Neural crest cell (in vitro differentiated cells): ENCODE results near the gene PDE7B. TPM values are rescaled to one million over a fixed set of nuclear protein-coding genes. Genes with fewer than 3 reads are reported as not detected.

Experiments
- DNase-seq: peaks from one replicate; pipeline ENCODE4 v3.0.0; 2021; ENCODE audit warnings: low read depth, mixed read lengths, low spot score
- H3K27ac Mint-ChIP-seq: one replicate; pipeline ENCODE4 v1.8.0; 2021; ENCODE audit warnings: mild to moderate bottlenecking, mixed read lengths; ENCODE audit not compliant: unreplicated experiment
- H3K27me3 Mint-ChIP-seq: 2 replicates; pipeline ENCODE4 v1.8.0; 2021; ENCODE audit warnings: low read depth, mild to moderate bottlenecking, mixed read lengths
- H3K36me3 Mint-ChIP-seq: 2 replicates; pipeline ENCODE4 v1.8.0; 2021; ENCODE audit warnings: low read depth, mild to moderate bottlenecking, mixed read lengths
- H3K4me1 Mint-ChIP-seq: 2 replicates; pipeline ENCODE4 v1.8.0; 2021; ENCODE audit warnings: mixed read lengths
- H3K4me3 Mint-ChIP-seq: one replicate; pipeline ENCODE4 v1.8.0; 2021; ENCODE audit warnings: mild to moderate bottlenecking, mixed read lengths
- H3K9me3 Mint-ChIP-seq: 2 replicates; pipeline ENCODE4 v1.8.0; 2021; ENCODE audit warnings: mixed read lengths
- CTCF ChIP-seq: fragments of 200-600 bp; sonication (generic); conservative IDR thresholded peaks from 2 replicates; pipeline ENCODE4 v1.5.0; 2021; ENCODE audit warnings: antibody characterized with exemption, mild to moderate bottlenecking
- total RNA-seq: library from RNA; stranded (reverse); gene quantifications from 2 replicates; pipeline ENCODE4 v1.2.1, GENCODE V29; 2021

PDE7B gene
- total RNA-seq, 1 donor from 2014 or later, result 0.58 TPM

GRCh38 chr6:136114661-136115060 is 263.2 kb downstream of the PDE7B start:
- no peaks in the 10 kb centered on the region for H3K36me3 Mint-ChIP-seq
- no peak for TF ChIP-seq CTCF
- peaks cover 3% of the 10 kb centered on the region for H3K9me3 Mint-ChIP-seq
- no peak overlapping the region for H3K4me3 Mint-ChIP-seq
- DNase-seq, result no peak
- H3K4me1 Mint-ChIP-seq, result peaks cover 31% of the 10 kb centered on the region
- H3K27ac Mint-ChIP-seq, result no peak overlapping the region
- H3K27me3 Mint-ChIP-seq, result peaks cover 14% of the 10 kb centered on the region

- Mint-ChIP-seq H3K4me3 (no peak overlapping the region), H3K4me1 (peaks cover 30% of the 10 kb centered on the region), H3K36me3 (peaks cover 3% of the 10 kb centered on the region), H3K27me3 (peaks cover 12% of the 10 kb centered on the region), H3K9me3 (peaks cover 6% of the 10 kb centered on the region), H3K27ac (no peak overlapping the region)
- TF ChIP-seq CTCF, result no peak
- DNase-seq, result no peak
Measured at GRCh38 chr6:136115941-136116340, 264.4 kb downstream of the PDE7B start.

GRCh38 chr6:136117081-136117480 is 265.6 kb downstream of the PDE7B start:
- Mint-ChIP-seq H3K27ac (no peak overlapping the region), H3K36me3 (peaks cover 3% of the 10 kb centered on the region), H3K4me1 (peaks cover 22% of the 10 kb centered on the region), H3K9me3 (peaks cover 6% of the 10 kb centered on the region), H3K27me3 (peaks cover 6% of the 10 kb centered on the region), H3K4me3 (no peak overlapping the region)
- no peak for TF ChIP-seq CTCF
- no peak for DNase-seq

GRCh38 chr6:136118787-136119186 is 267.3 kb downstream of the PDE7B start:
- H3K27ac Mint-ChIP-seq, result no peak overlapping the region
- H3K36me3 Mint-ChIP-seq, result peaks cover 3% of the 10 kb centered on the region
- no peak for TF ChIP-seq CTCF
- peaks cover 6% of the 10 kb centered on the region for H3K27me3 Mint-ChIP-seq
- H3K9me3 Mint-ChIP-seq, result peaks cover 6% of the 10 kb centered on the region
- no peak overlapping the region for H3K4me3 Mint-ChIP-seq
- no peak for DNase-seq
- peaks cover 11% of the 10 kb centered on the region for H3K4me1 Mint-ChIP-seq

- no peak for TF ChIP-seq CTCF
- H3K36me3 Mint-ChIP-seq, result peaks cover 3% of the 10 kb centered on the region
- peaks cover 3% of the 10 kb centered on the region for H3K27me3 Mint-ChIP-seq
- peaks cover 3% of the 10 kb centered on the region for H3K9me3 Mint-ChIP-seq
- H3K4me1 Mint-ChIP-seq, result peaks cover 4% of the 10 kb centered on the region
- H3K27ac Mint-ChIP-seq, result no peak overlapping the region
- DNase-seq, result no peak
- H3K4me3 Mint-ChIP-seq, result no peak overlapping the region
Measured at GRCh38 chr6:136123468-136123867, 272.0 kb downstream of the PDE7B start.

GRCh38 chr6:136125585-136125984 is 274.1 kb downstream of the PDE7B start:
- peaks cover 4% of the 10 kb centered on the region for H3K4me1 Mint-ChIP-seq
- TF ChIP-seq CTCF, result no peak
- no peak overlapping the region for H3K27ac Mint-ChIP-seq
- H3K36me3 Mint-ChIP-seq, result no peaks in the 10 kb centered on the region
- no peaks in the 10 kb centered on the region for H3K27me3 Mint-ChIP-seq
- H3K4me3 Mint-ChIP-seq, result no peak overlapping the region
- DNase-seq, result no peak
- H3K9me3 Mint-ChIP-seq, result no peaks in the 10 kb centered on the region
